Activated CD4-positive, alpha-beta T cell treated with anti-CD3 and anti-CD28 coated beads for 24 hours (primary cell): Measurements from ENCODE around the gene NGFR.
"Not testable (repeated sequence)": the region's sequence is repeated elsewhere in the genome, so short reads cannot be mapped to it uniquely, and the experiment has no call there.

Experiments used
- DNase-seq, 2 donors: peaks; one replicate each; pipeline ENCODE4 v3.0.0-alpha.2; 2020; ENCODE audit warnings: low read depth in 2 of 2

NGFR gene

DNA sequence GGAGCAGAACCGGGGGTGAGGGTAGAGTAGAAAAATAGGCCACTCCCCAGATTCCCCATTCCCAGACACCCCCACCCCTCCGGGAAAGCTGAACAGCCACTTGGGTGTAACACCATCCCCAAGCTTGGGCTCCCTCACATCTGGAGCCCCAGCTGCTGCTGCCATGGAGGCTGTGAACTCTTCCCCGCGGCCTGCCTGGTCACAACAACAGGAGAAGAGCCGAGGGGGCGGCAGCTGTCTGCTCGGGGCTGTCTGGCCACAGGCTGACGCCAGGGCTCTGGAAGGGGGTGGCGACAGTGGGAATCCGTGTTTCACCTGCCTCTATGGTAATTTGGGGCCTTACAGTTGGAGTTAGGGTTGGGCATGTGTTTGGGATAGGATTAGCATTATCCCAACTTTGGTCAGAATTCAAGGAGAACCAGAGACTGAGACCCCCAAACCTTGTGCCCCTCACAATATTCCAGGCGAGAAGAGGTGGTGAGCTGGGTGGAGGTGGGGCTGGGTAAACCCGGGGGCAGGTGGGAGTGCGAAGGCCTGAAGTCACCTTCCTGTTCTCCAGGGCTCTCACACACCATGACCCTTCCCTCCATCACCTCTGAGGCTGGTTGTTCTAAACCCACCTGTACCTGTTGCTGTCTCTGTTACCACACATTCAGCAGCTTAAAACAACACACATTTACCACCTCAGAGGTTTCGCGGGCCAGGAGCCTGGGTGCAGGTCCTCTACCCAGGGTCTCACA, 50.9 kb downstream of the NGFR start:
- no peak for DNase-seq

DNA sequence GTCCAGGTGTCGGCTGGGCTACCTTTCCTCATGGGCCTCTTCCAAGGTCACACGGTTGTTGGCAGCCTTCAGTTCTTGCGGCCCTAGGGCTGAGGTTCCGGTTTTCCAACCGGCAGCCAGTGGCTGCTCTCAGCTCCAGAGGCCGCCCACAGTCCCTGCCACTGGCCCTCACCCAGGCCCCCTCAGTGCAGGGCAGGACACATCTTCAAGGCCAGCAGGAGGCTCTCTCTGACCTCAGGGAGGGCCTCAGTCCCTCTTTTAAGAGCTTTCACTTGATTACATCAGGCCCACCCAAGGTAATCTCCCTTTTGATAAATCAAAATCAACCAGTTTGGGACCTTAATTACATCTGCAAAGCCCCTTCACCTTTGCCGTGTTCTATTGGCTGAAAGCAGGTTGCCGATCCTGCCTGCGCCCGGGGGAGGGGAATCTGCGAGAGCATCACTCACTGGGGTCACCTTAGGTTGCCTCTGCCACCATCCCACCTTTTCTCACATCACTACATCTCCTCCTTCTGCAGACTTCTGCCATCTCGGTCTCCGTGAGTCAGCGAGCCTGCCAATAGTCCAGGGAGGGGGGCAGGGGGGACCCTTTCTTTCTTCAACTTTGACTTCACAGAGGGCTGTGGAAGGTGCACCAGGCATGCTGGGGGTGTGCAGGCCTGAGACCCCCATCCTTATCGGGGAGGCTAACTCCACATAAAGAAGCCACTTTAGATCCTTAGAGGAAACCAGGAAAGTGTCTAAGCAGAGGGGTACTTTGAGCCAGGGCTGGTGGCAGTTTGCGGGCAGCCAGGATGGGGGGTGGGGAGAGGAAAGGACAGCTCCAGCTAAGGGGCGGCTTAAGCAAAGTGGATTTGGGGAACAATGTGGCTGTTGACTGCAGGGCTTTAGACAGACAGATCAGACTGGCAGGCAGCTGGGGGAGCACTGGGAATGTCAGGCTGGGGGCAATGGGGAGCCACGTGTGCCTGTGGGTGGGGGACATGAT, 51.7 kb downstream of the NGFR start:
- DNase-seq = no peak

DNA sequence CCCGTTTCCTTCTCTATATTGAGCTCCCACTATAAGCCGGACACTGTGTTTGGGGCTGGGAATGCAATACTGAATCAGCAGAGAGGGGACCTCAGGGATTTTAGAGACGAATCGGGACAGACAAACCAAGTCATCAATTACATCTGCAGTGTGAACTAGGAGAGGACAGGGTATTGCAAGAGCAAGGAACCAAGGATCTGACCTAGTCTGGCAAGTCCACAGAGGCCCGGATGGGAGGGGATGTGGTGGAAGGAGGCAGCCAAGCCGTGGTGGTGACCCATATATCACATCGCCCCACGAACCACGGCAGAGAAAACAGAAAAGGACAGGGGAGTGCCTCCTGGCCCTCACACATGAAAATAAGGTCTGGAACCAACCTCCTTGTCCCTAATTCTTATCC, 52.5 kb downstream of the NGFR start:
- DNase-seq = no peak

DNA sequence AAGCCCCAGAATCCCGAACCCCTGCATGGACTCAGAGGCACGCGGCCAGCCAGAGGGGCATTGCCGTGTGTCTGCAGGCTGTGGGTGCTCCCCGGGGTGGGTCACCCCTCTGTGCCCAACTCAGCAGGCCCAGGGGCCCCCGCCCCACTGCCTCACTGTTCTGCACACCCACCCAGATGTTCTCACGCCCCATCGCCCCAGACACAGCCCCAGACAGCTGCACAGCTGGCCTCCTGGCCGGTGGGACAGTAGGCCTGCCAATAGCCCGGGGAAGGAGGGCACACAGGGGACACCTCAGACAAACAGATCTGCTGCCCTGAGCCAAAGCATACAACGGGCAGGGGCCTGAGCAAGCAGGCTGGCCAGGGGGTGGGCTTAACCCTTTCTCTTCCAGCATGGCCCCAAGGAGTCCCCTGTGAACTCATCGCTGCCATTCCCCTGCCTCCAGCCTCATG, 53.0 kb downstream of the NGFR start:
- no peak for DNase-seq

GRCh38 chr17:49548506-49549310, 53.6 kb downstream of the NGFR start:
- no peak for DNase-seq

- DNase-seq = no peak
Observed at GRCh38 chr17:49549311-49549605, 54.2 kb downstream of the NGFR start.

- DNase-seq = no peak
Observed at GRCh38 chr17:49549691-49550678, 54.9 kb downstream of the NGFR start.

- not testable (repeated sequence) for DNase-seq
Observed at GRCh38 chr17:49550764-49551163, 55.7 kb downstream of the NGFR start.

GRCh38 chr17:49551221-49552069, 56.4 kb downstream of the NGFR start:
- DNase-seq = no peak

GRCh38 chr17:49552070-49552751, 57.1 kb downstream of the NGFR start:
- DNase-seq = no peak

DNA sequence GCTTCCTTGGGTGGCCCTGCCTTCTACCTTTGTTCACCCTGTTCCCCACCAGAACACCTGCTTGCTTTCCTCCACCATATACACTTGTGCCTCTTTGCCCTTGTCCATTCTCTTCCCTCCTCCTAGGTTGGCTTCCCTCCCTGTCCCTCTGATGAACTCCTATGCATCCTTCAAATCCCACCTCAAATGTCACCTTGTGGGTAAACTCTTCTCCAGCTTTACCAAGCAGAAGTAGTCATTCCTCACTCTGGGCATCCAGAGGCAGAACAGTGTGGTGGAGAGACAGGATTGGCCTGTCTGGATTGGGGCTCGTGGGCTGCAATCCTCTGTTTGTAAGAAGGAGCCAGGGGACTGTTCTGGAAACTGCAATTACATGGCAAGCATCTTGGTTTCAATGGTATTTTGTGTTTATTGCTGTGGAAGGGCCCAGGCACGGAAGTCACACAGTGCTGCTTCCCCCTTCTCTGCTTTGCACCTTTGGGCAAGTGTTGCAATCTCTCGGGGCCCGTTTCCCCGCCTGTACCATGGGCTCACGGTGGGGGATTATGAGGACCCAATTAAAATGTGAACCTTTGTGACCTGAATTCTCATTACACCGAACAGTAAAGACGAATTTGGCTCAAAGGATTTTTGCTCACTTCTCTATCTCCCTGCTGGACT, 58.7 kb downstream of the NGFR start:
- no peak for DNase-seq

DNA sequence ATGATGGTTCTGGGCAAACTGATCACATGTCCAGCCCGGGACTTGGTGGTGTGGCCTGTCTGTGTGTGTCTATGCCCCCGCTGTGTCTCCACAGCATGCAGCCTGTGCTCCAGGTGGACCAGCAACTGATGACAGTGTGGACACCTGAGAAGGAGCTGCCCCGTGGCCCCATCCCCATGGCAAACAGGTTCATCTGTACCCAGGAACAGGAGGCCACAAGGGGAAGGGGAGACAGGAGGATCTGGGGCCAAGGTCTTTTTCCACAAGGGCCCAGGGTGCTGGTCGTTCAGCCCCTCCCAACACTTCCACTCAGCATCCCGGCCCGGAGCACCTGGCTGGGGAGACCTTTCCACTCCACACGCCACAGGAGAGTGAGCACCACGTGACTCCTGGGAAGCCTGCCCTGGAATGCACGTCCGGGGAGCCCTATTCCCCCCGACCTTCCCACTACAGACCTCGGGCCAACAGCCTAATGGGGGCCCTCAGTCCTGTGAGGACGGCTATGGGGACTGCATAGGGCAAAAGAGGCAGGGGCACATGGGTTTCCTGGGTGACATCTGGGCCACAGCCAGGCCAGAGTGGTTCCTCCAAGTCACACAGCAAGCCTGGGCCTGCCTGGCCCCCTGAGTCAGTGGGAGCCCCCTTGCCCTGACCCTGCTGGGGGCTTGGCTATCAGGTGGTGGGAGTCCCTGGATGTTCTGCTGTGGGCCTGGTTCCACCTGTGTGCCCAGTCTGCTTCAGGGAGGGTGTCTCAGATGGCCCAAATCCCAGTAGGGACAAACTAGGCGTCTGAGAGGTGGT, 59.8 kb downstream of the NGFR start:
- DNase-seq = no peak

- DNase-seq = no peak
Observed at GRCh38 chr17:49555495-49556222, 60.6 kb downstream of the NGFR start.

DNA sequence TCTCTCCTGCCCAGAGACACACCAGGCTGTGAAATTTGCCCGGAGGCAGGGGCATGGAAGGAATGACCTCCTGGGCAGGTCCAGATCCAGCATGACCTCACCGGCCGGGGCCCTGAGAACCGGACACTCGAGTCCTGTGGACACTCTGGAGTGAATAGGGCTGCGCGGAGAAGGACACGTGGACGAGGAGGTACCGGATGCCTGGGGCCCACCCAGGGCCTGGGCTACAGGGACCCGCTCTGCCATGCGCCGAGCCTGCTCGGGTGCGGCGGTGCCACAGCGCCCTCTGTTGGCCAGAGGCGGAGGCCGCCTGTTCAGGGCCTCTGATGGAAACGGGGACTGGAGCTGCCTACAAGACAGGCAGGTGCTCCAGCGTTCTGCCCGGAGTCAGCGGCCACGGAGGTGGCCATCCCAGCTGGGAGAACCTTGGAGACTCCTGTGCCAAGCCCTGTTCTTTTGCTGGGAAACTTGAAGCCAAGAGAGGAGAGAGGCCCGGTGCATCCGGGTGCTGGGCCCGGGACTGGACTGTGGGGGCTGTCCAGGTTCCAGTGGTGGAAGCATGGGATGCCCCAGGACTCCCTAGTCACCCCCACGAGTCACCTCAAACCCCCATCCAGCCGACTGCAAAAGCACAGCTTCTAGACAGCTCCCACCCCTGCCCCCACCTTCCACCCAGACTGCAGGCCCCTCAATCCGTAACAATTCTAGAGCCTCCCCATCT, 61.3 kb downstream of the NGFR start:
- peak; percentile 81 for DNase-seq

GRCh38 chr17:49557312-49558024, 62.4 kb downstream of the NGFR start:
- DNase-seq = no peak
